Effector memory CD4-positive, alpha-beta T cell (primary cell): ENCODE data around the gene CFAP46.
"Not testable (repeated sequence)": the region's sequence is repeated elsewhere in the genome, so short reads cannot be mapped to it uniquely, and the experiment has no call there.

ENCODE experiments used
- DNase-seq, 3 donors: peaks; one replicate each; pipeline ENCODE4 v3.0.0-alpha.2; 2020
- H3K27ac ChIP-seq: 2 replicates; pipeline ENCODE4 v1.7.0; 2013; ENCODE audit warnings: mild to moderate bottlenecking, low read length, moderate library complexity; ENCODE audit not compliant: insufficient read depth, poor library complexity, severe bottlenecking
- H3K27me3 ChIP-seq: replicated peaks from 2 replicates; pipeline ENCODE4 v1.7.0; 2013; ENCODE audit warnings: mild to moderate bottlenecking, low read length; ENCODE audit not compliant: insufficient read depth, control insufficient read depth, poor library complexity, severe bottlenecking
- H3K36me3 ChIP-seq: 2 replicates; pipeline ENCODE4 v1.7.0; 2013; ENCODE audit warnings: mild to moderate bottlenecking, low read length, moderate library complexity; ENCODE audit not compliant: control insufficient read depth, insufficient read depth
- H3K4me1 ChIP-seq: 2 replicates; pipeline ENCODE4 v1.7.0; 2013; ENCODE audit warnings: low read length, mild to moderate bottlenecking; ENCODE audit not compliant: control insufficient read depth, insufficient read depth, poor library complexity, severe bottlenecking
- H3K4me3 ChIP-seq: 2 replicates; pipeline ENCODE4 v1.7.0; 2013; ENCODE audit warnings: low read length, low read depth, mild to moderate bottlenecking; ENCODE audit not compliant: insufficient read depth, poor library complexity, severe bottlenecking
- H3K9me3 ChIP-seq: 2 replicates; pipeline ENCODE4 v1.7.0; 2013; ENCODE audit warnings: mild to moderate bottlenecking, low read length, moderate library complexity; ENCODE audit not compliant: control insufficient read depth

CFAP46 gene

GRCh38 chr10:132907821-132908620, 34.3 kb downstream of the CFAP46 start:
- Histone ChIP-seq H3K9me3 (no peaks in the 10 kb centered on the region), H3K27me3 (no peaks in the 10 kb centered on the region), H3K36me3 (no peaks in the 10 kb centered on the region), H3K4me3 (no peak overlapping the region), H3K4me1 (no peaks in the 10 kb centered on the region), H3K27ac (no peak overlapping the region)
- DNase-seq = no peak

GRCh38 chr10:132906836-132907235, 35.5 kb downstream of the CFAP46 start:
- no peaks in the 10 kb centered on the region for H3K4me1 ChIP-seq
- H3K27me3 ChIP-seq = no peaks in the 10 kb centered on the region
- H3K4me3 ChIP-seq = no peak overlapping the region
- H3K9me3 ChIP-seq = no peaks in the 10 kb centered on the region
- no peaks in the 10 kb centered on the region for H3K36me3 ChIP-seq
- no peak for DNase-seq
- H3K27ac ChIP-seq = no peak overlapping the region

GRCh38 chr10:132906106-132906505, 36.3 kb downstream of the CFAP46 start:
- no peaks in the 10 kb centered on the region for H3K9me3 ChIP-seq
- no peaks in the 10 kb centered on the region for H3K4me1 ChIP-seq

GRCh38 chr10:132905661-132906060, 36.7 kb downstream of the CFAP46 start:
- Histone ChIP-seq H3K27ac (no peak overlapping the region), H3K4me3 (no peak overlapping the region), H3K4me1 (no peaks in the 10 kb centered on the region), H3K36me3 (no peaks in the 10 kb centered on the region), H3K27me3 (no peaks in the 10 kb centered on the region), H3K9me3 (no peaks in the 10 kb centered on the region)
- DNase-seq = no peak

More at GRCh38 chr10:132906106-132906505, 36.3 kb downstream of the CFAP46 start:
- H3K4me3 ChIP-seq = no peak overlapping the region
- no peaks in the 10 kb centered on the region for H3K36me3 ChIP-seq
- no peak for DNase-seq
- no peaks in the 10 kb centered on the region for H3K27me3 ChIP-seq
- no peak overlapping the region for H3K27ac ChIP-seq

- no peaks in the 10 kb centered on the region for H3K36me3 ChIP-seq
- H3K4me3 ChIP-seq = no peak overlapping the region
- H3K27me3 ChIP-seq = no peaks in the 10 kb centered on the region
- H3K4me1 ChIP-seq = no peaks in the 10 kb centered on the region
- DNase-seq = no peak
- H3K27ac ChIP-seq = no peak overlapping the region
- no peaks in the 10 kb centered on the region for H3K9me3 ChIP-seq
Observed at GRCh38 chr10:132904814-132905649, 37.3 kb downstream of the CFAP46 start.

GRCh38 chr10:132904181-132904813, 38.1 kb downstream of the CFAP46 start:
- DNase-seq = no peak
- H3K36me3 ChIP-seq = no peaks in the 10 kb centered on the region
- no peaks in the 10 kb centered on the region for H3K27me3 ChIP-seq
- H3K9me3 ChIP-seq = no peaks in the 10 kb centered on the region
- H3K27ac ChIP-seq = no peak overlapping the region
- H3K4me3 ChIP-seq = no peak overlapping the region
- H3K4me1 ChIP-seq = no peaks in the 10 kb centered on the region

GRCh38 chr10:132902656-132903575, 39.5 kb downstream of the CFAP46 start:
- not testable (repeated sequence) for H3K36me3 ChIP-seq, DNase-seq, H3K4me3 ChIP-seq, H3K4me1 ChIP-seq, H3K9me3 ChIP-seq, H3K27me3 ChIP-seq, H3K27ac ChIP-seq

- Histone ChIP-seq H3K4me1 (no peaks in the 10 kb centered on the region), H3K27me3 (no peaks in the 10 kb centered on the region)
Observed at GRCh38 chr10:132901351-132901750, 41.0 kb downstream of the CFAP46 start.

GRCh38 chr10:132900211-132900756, 42.1 kb downstream of the CFAP46 start:
- no peaks in the 10 kb centered on the region for H3K27me3 ChIP-seq
- no peak overlapping the region for H3K27ac ChIP-seq
- no peaks in the 10 kb centered on the region for H3K9me3 ChIP-seq
- H3K36me3 ChIP-seq = no peaks in the 10 kb centered on the region
- no peak overlapping the region for H3K4me3 ChIP-seq
- no peaks in the 10 kb centered on the region for H3K4me1 ChIP-seq
- DNase-seq = no peak

More at GRCh38 chr10:132901351-132901750, 41.0 kb downstream of the CFAP46 start:
- no peak overlapping the region for H3K4me3 ChIP-seq
- no peak overlapping the region for H3K27ac ChIP-seq
- H3K36me3 ChIP-seq = no peaks in the 10 kb centered on the region
- no peaks in the 10 kb centered on the region for H3K9me3 ChIP-seq
- no peak for DNase-seq
